IMR-90 (cell line): ENCODE results near the gene GPX4. TPM values are rescaled to one million over a fixed set of nuclear protein-coding genes. Genes with fewer than 3 reads are reported as not detected.

Experiments
- ATAC-seq: fragments of 200-7000 bp; cut with Tn5 transposase; 2 replicates; pipeline ENCODE4 v1.9.1; 2020; ENCODE audit warnings: low read depth, mild to moderate bottlenecking, moderate library complexity
- BruUV-seq: library from RNA; stranded (reverse); fragments of 400-500 nt; replicated peaks from 2 replicates; lab custom pipeline; 2021; lab: Mats Ljungman, UMichigan
- CTCF ChIA-PET: fragments of 300-600 bp; formaldehyde crosslinking; extraction: SDS; loops from one replicate; lab custom pipeline; 2021; ENCODE audit warnings: antibody characterized with exemption; lab: Yijun Ruan, JAX
- POLR2A ChIA-PET: fragments of 300-600 bp; sonication (Branson Sonifier 250); formaldehyde crosslinking; loops from one replicate; lab custom pipeline; 2022; ENCODE audit warnings: antibody characterized with exemption; ENCODE audit not compliant: unreplicated experiment; lab: Charles Lee
- DNase-seq: peaks from one replicate; pipeline ENCODE4 v3.0.0; 2013
- H2AFZ ChIP-seq: replicated peaks from 2 replicates; pipeline ENCODE3; 2013; ENCODE audit warnings: low read length, mild to moderate bottlenecking; ENCODE audit not compliant: poor library complexity
- H2AK5ac ChIP-seq: 2 replicates; pipeline ENCODE4 v1.6.1; 2013; ENCODE audit warnings: low read depth, low read length, inconsistent platforms
- H2AK9ac ChIP-seq: replicated peaks from 2 replicates; pipeline ENCODE3; 2013; ENCODE audit warnings: mild to moderate bottlenecking, low read depth, low read length, moderate library complexity; ENCODE audit not compliant: poor library complexity
- H2BK120ac ChIP-seq: 2 replicates; pipeline ENCODE4 v1.6.1; 2013; ENCODE audit warnings: low read depth, low read length, inconsistent platforms
- H2BK15ac ChIP-seq: 3 replicates; pipeline ENCODE4 v1.6.1; 2013; ENCODE audit warnings: low read depth, low read length, inconsistent platforms
- H2BK20ac ChIP-seq: 2 replicates; pipeline ENCODE4 v1.6.1; 2013; ENCODE audit warnings: low read depth, mild to moderate bottlenecking, inconsistent platforms, low read length, moderate library complexity
- H2BK5ac ChIP-seq: 2 replicates; pipeline ENCODE4 v1.6.1; 2013; ENCODE audit warnings: mild to moderate bottlenecking, low read depth, low read length, inconsistent platforms; ENCODE audit not compliant: poor library complexity, severe bottlenecking
- H3K14ac ChIP-seq: replicated peaks from 2 replicates; pipeline ENCODE4 v1.6.1; 2013; ENCODE audit warnings: low read depth, low read length, inconsistent platforms
- H3K18ac ChIP-seq: 2 replicates; pipeline ENCODE4 v1.6.1; 2013; ENCODE audit warnings: low read depth, low read length, control low read depth
- H3K23ac ChIP-seq: 2 replicates; pipeline ENCODE4 v1.6.1; 2013; ENCODE audit warnings: low read depth, low read length, inconsistent platforms
- H3K27ac ChIP-seq: 2 replicates; pipeline ENCODE4 v1.5.1; 2013; ENCODE audit warnings: mild to moderate bottlenecking, control low read depth, low read length; ENCODE audit not compliant: insufficient read depth
- H3K27me3 ChIP-seq: 2 replicates; pipeline ENCODE4 v1.6.1; 2013; ENCODE audit warnings: low read length; ENCODE audit not compliant: control insufficient read depth, insufficient read depth
- H3K36me3 ChIP-seq: 2 replicates; pipeline ENCODE4 v1.6.1; 2013; ENCODE audit warnings: low read length, mixed read lengths; ENCODE audit not compliant: control insufficient read depth, insufficient read depth
- H3K4ac ChIP-seq: 2 replicates; pipeline ENCODE4 v1.6.1; 2013; ENCODE audit warnings: low read depth, low read length, inconsistent platforms
- H3K4me1 ChIP-seq: 2 replicates; pipeline ENCODE4 v1.6.1; 2013; ENCODE audit warnings: low read length, mixed read lengths; ENCODE audit not compliant: control insufficient read depth, insufficient read depth
- H3K4me2 ChIP-seq: 2 replicates; pipeline ENCODE4 v1.6.1; 2013; ENCODE audit warnings: low read depth, mild to moderate bottlenecking, control low read depth, low read length, moderate library complexity
- H3K4me3 ChIP-seq: 2 replicates; pipeline ENCODE4 v1.5.1; 2013; ENCODE audit warnings: low read depth, mild to moderate bottlenecking, control low read depth, low read length, moderate library complexity; ENCODE audit not compliant: insufficient read depth
- H3K56ac ChIP-seq: 2 replicates; pipeline ENCODE4 v1.6.1; 2013; ENCODE audit warnings: low read length, inconsistent platforms; ENCODE audit not compliant: insufficient read depth; ENCODE audit errors: extremely low read depth
- H3K79me1 ChIP-seq, 2 experiments: 2 replicates each; pipeline ENCODE4 v1.6.1; 2013; ENCODE audit warnings: low read length in 2 of 2, inconsistent platforms in 1 of 2, low read depth in 1 of 2
- H3K9ac ChIP-seq: 2 replicates; pipeline ENCODE4 v1.6.1; 2013; ENCODE audit warnings: low read depth, low read length, control low read depth
- H3K9me1 ChIP-seq: 2 replicates; pipeline ENCODE4 v1.6.1; 2013; ENCODE audit warnings: low read length, inconsistent platforms; ENCODE audit not compliant: insufficient read depth
- H3K9me3 ChIP-seq: 2 replicates; pipeline ENCODE4 v1.6.1; 2013; ENCODE audit warnings: low read length; ENCODE audit not compliant: control insufficient read depth, insufficient read depth
- H4K20me1 ChIP-seq: 2 replicates; pipeline ENCODE4 v1.6.1; 2013; ENCODE audit warnings: low read length, inconsistent platforms; ENCODE audit not compliant: insufficient read depth
- H4K5ac ChIP-seq: 2 replicates; pipeline ENCODE4 v1.6.1; 2013; ENCODE audit warnings: mild to moderate bottlenecking, low read depth, low read length, control low read depth
- H4K8ac ChIP-seq, 2 experiments: 2 replicates each; pipeline ENCODE4 v1.6.1; 2013; ENCODE audit warnings: low read depth in 2 of 2, low read length in 2 of 2, control low read depth in 1 of 2, inconsistent platforms in 1 of 2
- H4K91ac ChIP-seq: 2 replicates; pipeline ENCODE4 v1.6.1; 2013; ENCODE audit warnings: low read depth, low read length, inconsistent platforms; ENCODE audit not compliant: insufficient read depth
- BHLHE40 ChIP-seq: fragments of 150-350 bp; IDR thresholded peaks from 2 replicates; pipeline ENCODE4 v1.6.1; 2016; ENCODE audit warnings: mild to moderate bottlenecking, low read depth, low read length
- CHD1 ChIP-seq: IDR thresholded peaks from 2 replicates; pipeline ENCODE4 v1.6.1; 2012; ENCODE audit warnings: low read depth, low read length, improper control_type of control experiment
- ELK1 ChIP-seq: fragments of 150-350 bp; IDR thresholded peaks from 2 replicates; pipeline ENCODE4 v1.6.1; 2016; ENCODE audit warnings: low read depth, mild to moderate bottlenecking, low read length, moderate library complexity, borderline replicate concordance
- MAFK ChIP-seq: IDR thresholded peaks from 2 replicates; pipeline ENCODE4 v1.6.1; 2012; ENCODE audit warnings: low read depth, low read length, improper control_type of control experiment
- MAZ ChIP-seq: IDR thresholded peaks from 2 replicates; pipeline ENCODE4 v1.6.1; 2012; ENCODE audit warnings: low read depth, mild to moderate bottlenecking, low read length, improper control_type of control experiment, moderate library complexity, borderline replicate concordance
- MXI1 ChIP-seq: IDR thresholded peaks from 2 replicates; pipeline ENCODE4 v1.6.1; 2012; ENCODE audit warnings: low read depth, mild to moderate bottlenecking, low read length, moderate library complexity, borderline replicate concordance
- NFE2L2 ChIP-seq: fragments of 150-350 bp; IDR thresholded peaks from 2 replicates; pipeline ENCODE4 v1.6.1; 2016; ENCODE audit warnings: low read depth, mild to moderate bottlenecking, low read length
- POLR2A ChIP-seq: IDR thresholded peaks from 2 replicates; pipeline ENCODE4 v1.6.1; 2012; ENCODE audit warnings: mild to moderate bottlenecking, low read depth, low read length
- RFX5 ChIP-seq: IDR thresholded peaks from 2 replicates; pipeline ENCODE4 v1.8.0; 2012; ENCODE audit warnings: low read depth, mild to moderate bottlenecking, low read length, moderate library complexity
- SMC3 ChIP-seq: fragments of 150-350 bp; IDR thresholded peaks from 2 replicates; pipeline ENCODE4 v1.6.1; 2016; ENCODE audit warnings: low read depth, mild to moderate bottlenecking, antibody characterized with exemption, low read length, moderate library complexity
- USF2 ChIP-seq: fragments of 150-350 bp; IDR thresholded peaks from 2 replicates; pipeline ENCODE4 v1.6.1; 2017; ENCODE audit warnings: mild to moderate bottlenecking, antibody characterized with exemption, low read length, low read depth
- WGBS, 2 experiments: methylation state at CpG; one replicate each; pipeline versions ENCODE4 v1.1.5 to v1.1.7; 2013; ENCODE audit warnings: missing lambda C conversion rate in 2 of 2; ENCODE audit not compliant: insufficient read length in 1 of 2; ENCODE audit errors: extremely low coverage in 2 of 2; 5-methylcytosine and 5-hydroxymethylcytosine counted together
- dilution Hi-C: fragments of 300-500 bp; cut with HindIII; formaldehyde crosslinking; loops from one replicate; pipeline ENCODE4 v1.14.3; 2018; ENCODE audit warnings: low sequenced_read_pairs; ENCODE audit not compliant: unreplicated experiment
- in situ Hi-C: fragments of 300-500 bp; cut with MboI; formaldehyde crosslinking; loops from 3 replicates; pipeline ENCODE4 v1.14.3; 2019; ENCODE audit warnings: low sequenced_read_pairs, inconsistent platforms, mixed read lengths
- intact Hi-C: fragments of 100-400 bp; cut with micrococcal nuclease; formaldehyde crosslinking; loops from 2 replicates; pipeline ENCODE4 v1.10.0; 2022
- polyA plus RNA-seq, 3 experiments: library from polyadenylated mRNA; depleted of rRNA; stranded (reverse); fragments of >200 nt; gene quantifications; 2 replicates each; pipeline ENCODE4 v1.2.3, GENCODE V29; 2012; ENCODE audit warnings: low replicate concordance in 1 of 3
- total RNA-seq: library from RNA; depleted of rRNA; stranded (reverse); fragments of >200 nt; gene quantifications from 2 replicates; pipeline ENCODE4 v1.2.3, GENCODE V29; 2012

The GPX4 gene
- total and polyA plus RNA-seq, 2 of the 4 experiments (the other 2 are of a cell fraction), result 357 to 1,083 TPM

GRCh38 chr19:1121395-1121794 lies 17.6 kb downstream of the GPX4 start:
- 91% methylated on average over 6 of the region's 10 CpGs; no CpG with 5 or more reads in 1 of the 2 experiments for WGBS, 2 experiments
- no peak for TF ChIP-seq POLR2A
- no peak for TF ChIP-seq SMC3
- TF ChIP-seq MXI1, result no peak
- TF ChIP-seq MAFK, result no peak
- TF ChIP-seq BHLHE40, result no peak
- no peak for TF ChIP-seq CHD1
- no peak for TF ChIP-seq ELK1
- no peak for TF ChIP-seq NFE2L2
- no peak for TF ChIP-seq USF2
- TF ChIP-seq RFX5, result no peak
- no peak for TF ChIP-seq MAZ
- Histone ChIP-seq H3K9ac (no peak overlapping the region), H2AK9ac (no peak overlapping the region), H3K27ac (no peak overlapping the region), H3K4me2 (no peak overlapping the region), H4K5ac (no peak overlapping the region), H2AK5ac (no peak overlapping the region), H2BK120ac (no peak overlapping the region), H2AFZ (no peak overlapping the region), H3K27me3 (no peaks in the 10 kb centered on the region), H3K9me1 (no peaks in the 10 kb centered on the region), H2BK15ac (no peak overlapping the region), H2BK20ac (no peak overlapping the region), H3K79me1 (peaks cover 21 to 53% of the 10 kb centered on the region in 2 experiments), H2BK5ac (no peak overlapping the region), H3K9me3 (no peaks in the 10 kb centered on the region), H3K56ac (no peak overlapping the region), H3K36me3 (peaks cover 94% of the 10 kb centered on the region), H4K8ac (no peak overlapping the region), H3K23ac (no peak overlapping the region), H3K14ac (no peak overlapping the region), H4K20me1 (peaks cover 13% of the 10 kb centered on the region), H3K4me3 (no peak overlapping the region), H3K4me1 (peaks cover 7% of the 10 kb centered on the region), H3K4ac (no peak overlapping the region), H3K18ac (no peak overlapping the region), H4K91ac (no peak overlapping the region)
- POLR2A ChIA-PET, result no interaction called here
- in situ Hi-C loops, result no loop called here
- dilution Hi-C loops, result no loop called here
- CTCF ChIA-PET, result no interaction called here
- intact Hi-C loops, result no loop called here
- no peak for DNase-seq
- no TSS peak for BruUV-seq
- no peak for ATAC-seq
